Measurements from ENCODE around the gene ADD2. TPM values are rescaled to one million over a fixed set of nuclear protein-coding genes. Genes with fewer than 3 reads are reported as not detected.

Gene ADD2
- total and polyA plus RNA-seq, 2 experiments from 2014 or later: 34.6 to 223 TPM

DNA sequence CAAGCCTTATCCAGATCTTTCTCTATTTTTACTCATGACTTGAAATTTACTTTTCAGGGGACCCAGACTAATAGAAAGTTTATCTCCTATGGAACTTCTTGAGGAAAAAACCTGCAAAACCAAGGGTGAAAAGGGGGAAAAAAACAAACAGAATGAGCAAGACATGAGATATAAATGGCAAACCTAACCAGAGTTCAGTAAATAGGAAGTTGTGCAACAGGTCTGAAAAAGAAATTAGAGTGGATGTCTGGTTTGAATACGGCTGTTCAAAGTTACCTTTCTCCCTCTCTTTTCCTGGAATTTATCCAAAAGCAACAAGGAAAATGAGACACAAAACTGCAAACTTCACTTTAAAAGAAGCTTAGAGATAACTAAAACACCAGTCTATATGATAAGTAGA lies 135.6 kb downstream of the ADD2 start:
- Mint-ChIP-seq H3K9me3 (peaks cover 33% of the 10 kb centered on the region), H3K4me1 (peaks cover 11% of the 10 kb centered on the region), H3K4me3 (no peak overlapping the region), H3K27ac (no peak overlapping the region), H3K36me3 (ENCODE audit: low read depth) (peaks cover 12% of the 10 kb centered on the region; the same call in 2 of the 3 replicates), H3K27me3 (ENCODE audit: insufficient read depth, low read depth, poor library complexity) (peaks cover 2% of the 10 kb centered on the region)
- H3K4me2 ChIP-seq: no peak overlapping the region
- H3K36me3 ChIP-seq (ENCODE audit: insufficient read depth): no peaks in the 10 kb centered on the region
- H2AFZ ChIP-seq: no peak overlapping the region; the same call in 1 of the 2 replicates
- no peak for TF ChIP-seq NANOG (IDR thresholded peaks at IDR 0.05; ENCODE audit: borderline replicate concordance)
- TF ChIP-seq EZH2phosphoT487 (IDR thresholded peaks at IDR 0.05; ENCODE audit: unreplicated experiment): no peak
- no peak for TF ChIP-seq ZNF462 (CRISPR knock-in tag; IDR thresholded peaks at IDR 0.05)
- no peak for TF ChIP-seq JUNB (IDR thresholded peaks at IDR 0.05; ENCODE audit: unreplicated experiment)
- TF ChIP-seq, protein P1, sequence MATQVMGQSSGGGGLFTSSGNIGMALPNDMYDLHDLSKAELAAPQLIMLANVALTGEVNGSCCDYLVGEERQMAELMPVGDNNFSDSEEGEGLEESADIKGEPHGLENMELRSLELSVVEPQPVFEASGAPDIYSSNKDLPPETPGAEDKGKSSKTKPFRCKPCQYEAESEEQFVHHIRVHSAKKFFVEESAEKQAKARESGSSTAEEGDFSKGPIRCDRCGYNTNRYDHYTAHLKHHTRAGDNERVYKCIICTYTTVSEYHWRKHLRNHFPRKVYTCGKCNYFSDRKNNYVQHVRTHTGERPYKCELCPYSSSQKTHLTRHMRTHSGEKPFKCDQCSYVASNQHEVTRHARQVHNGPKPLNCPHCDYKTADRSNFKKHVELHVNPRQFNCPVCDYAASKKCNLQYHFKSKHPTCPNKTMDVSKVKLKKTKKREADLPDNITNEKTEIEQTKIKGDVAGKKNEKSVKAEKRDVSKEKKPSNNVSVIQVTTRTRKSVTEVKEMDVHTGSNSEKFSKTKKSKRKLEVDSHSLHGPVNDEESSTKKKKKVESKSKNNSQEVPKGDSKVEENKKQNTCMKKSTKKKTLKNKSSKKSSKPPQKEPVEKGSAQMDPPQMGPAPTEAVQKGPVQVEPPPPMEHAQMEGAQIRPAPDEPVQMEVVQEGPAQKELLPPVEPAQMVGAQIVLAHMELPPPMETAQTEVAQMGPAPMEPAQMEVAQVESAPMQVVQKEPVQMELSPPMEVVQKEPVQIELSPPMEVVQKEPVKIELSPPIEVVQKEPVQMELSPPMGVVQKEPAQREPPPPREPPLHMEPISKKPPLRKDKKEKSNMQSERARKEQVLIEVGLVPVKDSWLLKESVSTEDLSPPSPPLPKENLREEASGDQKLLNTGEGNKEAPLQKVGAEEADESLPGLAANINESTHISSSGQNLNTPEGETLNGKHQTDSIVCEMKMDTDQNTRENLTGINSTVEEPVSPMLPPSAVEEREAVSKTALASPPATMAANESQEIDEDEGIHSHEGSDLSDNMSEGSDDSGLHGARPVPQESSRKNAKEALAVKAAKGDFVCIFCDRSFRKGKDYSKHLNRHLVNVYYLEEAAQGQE (IDR thresholded peaks at IDR 0.05; ENCODE audit: unreplicated experiment): no peak
- no peak for TF ChIP-seq CREB1 (CRISPR knock-in tag; IDR thresholded peaks at IDR 0.05; ENCODE audit: low read depth)
- TF ChIP-seq, protein P2, sequence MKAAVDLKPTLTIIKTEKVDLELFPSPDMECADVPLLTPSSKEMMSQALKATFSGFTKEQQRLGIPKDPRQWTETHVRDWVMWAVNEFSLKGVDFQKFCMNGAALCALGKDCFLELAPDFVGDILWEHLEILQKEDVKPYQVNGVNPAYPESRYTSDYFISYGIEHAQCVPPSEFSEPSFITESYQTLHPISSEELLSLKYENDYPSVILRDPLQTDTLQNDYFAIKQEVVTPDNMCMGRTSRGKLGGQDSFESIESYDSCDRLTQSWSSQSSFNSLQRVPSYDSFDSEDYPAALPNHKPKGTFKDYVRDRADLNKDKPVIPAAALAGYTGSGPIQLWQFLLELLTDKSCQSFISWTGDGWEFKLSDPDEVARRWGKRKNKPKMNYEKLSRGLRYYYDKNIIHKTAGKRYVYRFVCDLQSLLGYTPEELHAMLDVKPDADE (IDR thresholded peaks at IDR 0.05): no peak
- no peak for TF ChIP-seq ZNF331 (CRISPR knock-in tag; IDR thresholded peaks at IDR 0.05; ENCODE audit: low read depth)
- TF ChIP-seq CTCF (conservative IDR thresholded peaks at IDR 0.05; ENCODE audit: low read depth in 2 of 2): no peak
- TF ChIP-seq POLR2AphosphoS5 (IDR thresholded peaks at IDR 0.05; ENCODE audit: low read depth): no peak
- no peak for TF ChIP-seq ZNF114 (CRISPR knock-in tag; IDR thresholded peaks at IDR 0.05)
- TF ChIP-seq STAT1 (IDR thresholded peaks at IDR 0.05; ENCODE audit: unreplicated experiment): no peak
- no peak for TF ChIP-seq EZH2 (IDR thresholded peaks at IDR 0.05; ENCODE audit: low read depth, unreplicated experiment)
- DNase-seq (ENCODE audit: low spot score) (no peak), ATAC-seq (no peak)
- no peaks in the 10 kb centered on the region for H3K27me3 ChIP-seq (ENCODE audit: insufficient read depth)
- H3K4me3 ChIP-seq: no peak overlapping the region
- H3K27ac ChIP-seq (ENCODE audit: low read depth): no peak overlapping the region
- H3K4me1 ChIP-seq (ENCODE audit: insufficient read depth): peaks cover 15% of the 10 kb centered on the region
- no peaks in the 10 kb centered on the region for H4K20me1 ChIP-seq (replicated peaks; ENCODE audit: insufficient read depth)
- H3K79me2 ChIP-seq (replicated peaks; ENCODE audit: insufficient read depth): no peaks in the 10 kb centered on the region
- H3K9me2 ChIP-seq (ENCODE audit: insufficient read depth): peaks cover 3% of the 10 kb centered on the region; the same call in 1 of the 2 replicates
- no peaks in the 10 kb centered on the region for H3F3A ChIP-seq (replicated peaks; ENCODE audit: low read depth)

Data from GM23338 (cell line).